Fibroblast of the aortic adventitia (primary cell): ENCODE data around the gene ST6GALNAC4. TPM values are rescaled to one million over a fixed set of nuclear protein-coding genes. Genes with fewer than 3 reads are reported as not detected.

ENCODE experiments used
- DNase-seq: peaks from one replicate; pipeline ENCODE4 v3.0.0-alpha.2; 2010; ENCODE audit warnings: low read depth
- H3K4me3 ChIP-seq: 2 replicates; pipeline ENCODE4 v1.5.1; 2011; ENCODE audit warnings: low read depth, mild to moderate bottlenecking, control low read depth, low read length, moderate library complexity
- total RNA-seq: library from RNA; depleted of rRNA; stranded (reverse); fragments of >200 nt; gene quantifications from 2 replicates; pipeline ENCODE4 v1.2.3, GENCODE V29; 2012; ENCODE audit warnings: low replicate concordance
- TF ChIP-seq, protein P1 (sequence below): IDR thresholded peaks from 2 replicates; pipeline ENCODE4 v1.5.1; 2011; ENCODE audit warnings: mild to moderate bottlenecking, low read length, control low read depth, inconsistent platforms; ENCODE audit not compliant: insufficient read depth

The ST6GALNAC4 gene
- total RNA-seq, 1 donor, result 37.1 TPM

DNA sequence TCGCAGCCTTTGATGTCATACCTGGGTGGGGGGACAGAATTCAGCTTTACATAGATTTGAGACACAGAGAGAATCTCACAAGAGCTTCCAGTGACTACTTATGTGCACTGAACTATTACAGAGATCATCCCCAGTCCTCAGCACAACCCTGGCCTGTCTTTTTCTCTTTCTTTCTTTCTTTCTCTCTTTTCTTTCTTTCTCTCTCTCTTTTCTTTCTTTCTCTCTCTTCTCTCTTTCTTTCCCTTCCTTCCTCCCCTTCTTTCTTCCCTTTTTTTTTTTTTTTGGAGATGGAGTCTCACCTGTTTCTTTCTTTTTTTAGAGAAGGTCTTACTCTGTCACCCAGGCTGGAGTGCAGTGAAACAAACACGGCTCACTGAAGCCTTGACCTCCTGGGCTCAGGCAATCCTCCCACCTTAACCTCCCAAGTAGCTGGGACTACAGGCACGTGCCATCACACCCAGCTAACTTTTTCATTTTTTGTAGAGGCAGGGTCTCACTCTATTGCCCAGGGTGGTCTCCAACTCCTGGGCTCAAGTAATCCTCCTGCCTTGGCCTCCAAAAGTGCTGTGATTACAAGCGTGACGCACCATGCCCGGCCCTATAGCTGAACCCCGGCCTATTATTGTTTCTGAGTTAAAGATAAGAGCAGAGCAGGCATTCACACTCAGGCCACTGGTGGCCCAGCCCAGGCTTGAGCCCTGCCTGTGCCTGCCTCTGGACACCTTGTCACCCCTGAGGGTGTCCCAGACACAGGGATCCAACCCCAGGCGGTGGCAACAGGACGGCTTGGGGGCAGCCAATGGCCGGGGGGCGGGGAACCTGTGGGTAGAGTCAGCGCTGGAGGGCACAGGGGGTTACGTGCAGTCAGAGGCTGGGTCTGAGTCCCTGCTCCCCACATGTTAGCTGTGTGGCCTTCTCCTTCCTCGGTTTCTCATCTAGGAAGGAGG, 9.4 kb upstream of the ST6GALNAC4 start:
- no peak overlapping the region for H3K4me3 ChIP-seq
- no peak for DNase-seq
- TF ChIP-seq, protein P1, sequence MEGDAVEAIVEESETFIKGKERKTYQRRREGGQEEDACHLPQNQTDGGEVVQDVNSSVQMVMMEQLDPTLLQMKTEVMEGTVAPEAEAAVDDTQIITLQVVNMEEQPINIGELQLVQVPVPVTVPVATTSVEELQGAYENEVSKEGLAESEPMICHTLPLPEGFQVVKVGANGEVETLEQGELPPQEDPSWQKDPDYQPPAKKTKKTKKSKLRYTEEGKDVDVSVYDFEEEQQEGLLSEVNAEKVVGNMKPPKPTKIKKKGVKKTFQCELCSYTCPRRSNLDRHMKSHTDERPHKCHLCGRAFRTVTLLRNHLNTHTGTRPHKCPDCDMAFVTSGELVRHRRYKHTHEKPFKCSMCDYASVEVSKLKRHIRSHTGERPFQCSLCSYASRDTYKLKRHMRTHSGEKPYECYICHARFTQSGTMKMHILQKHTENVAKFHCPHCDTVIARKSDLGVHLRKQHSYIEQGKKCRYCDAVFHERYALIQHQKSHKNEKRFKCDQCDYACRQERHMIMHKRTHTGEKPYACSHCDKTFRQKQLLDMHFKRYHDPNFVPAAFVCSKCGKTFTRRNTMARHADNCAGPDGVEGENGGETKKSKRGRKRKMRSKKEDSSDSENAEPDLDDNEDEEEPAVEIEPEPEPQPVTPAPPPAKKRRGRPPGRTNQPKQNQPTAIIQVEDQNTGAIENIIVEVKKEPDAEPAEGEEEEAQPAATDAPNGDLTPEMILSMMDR, result no peak

DNA sequence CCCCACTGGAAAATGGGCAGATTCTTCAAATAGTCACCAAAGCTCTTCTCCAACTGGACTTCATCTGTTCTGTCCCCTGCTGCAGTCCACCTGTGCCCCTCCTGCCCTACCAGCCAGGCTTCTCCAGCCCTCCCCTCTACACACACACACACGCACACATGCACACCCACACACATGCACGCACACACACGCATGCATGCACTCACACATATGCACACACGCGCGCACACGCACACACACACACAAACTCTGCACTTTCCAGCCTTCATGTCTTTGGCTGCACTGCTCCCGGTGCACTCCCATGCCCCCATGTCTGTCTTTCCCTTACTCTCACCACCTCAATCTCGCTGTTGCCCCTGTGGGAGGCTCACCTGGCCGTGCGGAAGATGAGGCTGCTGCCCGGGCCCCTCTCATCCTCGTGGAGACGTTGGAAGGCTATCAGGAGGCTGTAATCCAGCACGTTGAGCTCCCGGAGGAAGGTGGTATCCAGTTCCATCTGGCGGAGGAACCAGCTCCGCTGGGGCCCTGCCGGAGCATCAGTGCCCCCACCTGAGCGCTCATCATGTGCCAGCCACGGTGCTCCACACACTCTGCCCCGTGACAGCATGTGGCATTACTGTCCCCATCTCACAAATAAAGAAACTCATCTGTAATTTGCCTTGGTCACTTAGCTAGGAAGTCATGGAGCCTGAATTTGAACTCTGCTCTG, 8.0 kb upstream of the ST6GALNAC4 start:
- DNase-seq, result no peak
- no peak overlapping the region for H3K4me3 ChIP-seq
- TF ChIP-seq, protein P1, result no peak

DNA sequence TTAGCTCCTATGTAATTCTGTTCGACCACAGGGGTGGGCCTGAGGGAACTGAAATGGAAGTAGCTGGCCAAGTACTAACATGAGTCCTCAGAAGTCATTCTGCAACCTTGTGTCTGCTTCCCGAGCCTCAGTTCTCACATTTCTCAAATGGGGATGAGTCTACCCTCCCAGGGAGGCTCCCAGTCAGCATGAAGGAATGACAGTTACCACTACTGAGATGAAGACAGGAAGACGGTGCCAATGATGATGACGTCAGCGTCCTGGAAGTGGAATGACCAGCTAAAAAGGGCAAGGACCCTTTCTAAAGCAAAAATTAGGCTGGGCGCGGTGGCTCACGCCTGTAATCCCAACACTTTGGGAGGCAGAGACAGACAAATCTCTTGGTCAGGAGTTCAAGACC, 6.9 kb upstream of the ST6GALNAC4 start:
- TF ChIP-seq, protein P1, result no peak
- DNase-seq, result peak; percentile 87
- no peak overlapping the region for H3K4me3 ChIP-seq

DNA sequence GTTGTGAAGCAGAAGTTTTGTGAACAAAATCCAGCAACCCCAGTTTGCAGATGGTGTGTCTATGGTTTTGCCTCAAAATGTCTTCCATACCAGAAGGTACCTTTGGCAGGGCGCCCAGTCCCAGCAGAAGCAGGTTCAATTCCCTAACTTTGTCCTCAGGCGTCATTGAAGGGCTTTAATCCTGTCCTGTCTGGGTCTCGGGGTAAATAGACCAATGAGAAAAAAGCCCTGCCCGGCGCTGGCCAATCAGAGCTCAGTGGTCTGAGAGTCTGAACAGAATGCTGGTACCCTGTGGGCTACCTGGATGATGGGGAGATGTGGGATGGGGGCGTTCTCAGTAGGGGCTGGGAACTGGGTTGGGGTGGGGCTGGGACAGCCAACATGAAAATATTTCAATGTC, 6.2 kb upstream of the ST6GALNAC4 start:
- TF ChIP-seq, protein P1, result no peak

DNA sequence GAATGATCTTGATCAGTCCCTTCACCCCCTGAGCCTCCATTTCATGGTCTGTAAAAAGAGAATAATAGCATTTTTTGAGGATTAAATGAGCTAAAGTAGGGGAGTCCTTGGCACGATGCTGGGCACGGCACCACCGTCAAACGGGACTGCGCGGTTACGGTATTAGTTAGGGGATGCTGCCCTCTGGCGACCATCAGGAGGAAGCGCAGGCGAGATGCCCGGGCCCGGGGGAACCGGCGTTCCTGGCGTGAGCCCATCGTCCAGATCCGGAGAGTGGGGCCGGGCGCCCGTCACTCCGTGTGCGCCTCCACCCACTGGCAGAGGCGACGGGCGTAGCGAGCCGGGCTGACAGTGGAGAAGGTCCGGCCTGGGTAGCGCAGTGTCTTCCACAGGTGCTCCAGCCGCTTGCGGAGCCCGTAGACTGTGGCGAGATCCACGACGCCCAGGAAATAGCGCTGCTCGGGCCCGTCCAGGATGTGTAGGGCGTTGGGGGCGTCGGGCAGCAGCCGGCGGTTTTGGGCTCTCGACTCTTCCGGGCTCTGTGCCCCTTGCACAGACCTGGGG, 4.8 kb upstream of the ST6GALNAC4 start:
- peak overlapping the region; percentile 55 for H3K4me3 ChIP-seq
- TF ChIP-seq, protein P1, result peak; percentile 86
- peak; percentile 66 for DNase-seq

More for the DNA sequence above, 6.2 kb upstream of the ST6GALNAC4 start:
- no peak for DNase-seq
- H3K4me3 ChIP-seq, result no peak overlapping the region

DNA sequence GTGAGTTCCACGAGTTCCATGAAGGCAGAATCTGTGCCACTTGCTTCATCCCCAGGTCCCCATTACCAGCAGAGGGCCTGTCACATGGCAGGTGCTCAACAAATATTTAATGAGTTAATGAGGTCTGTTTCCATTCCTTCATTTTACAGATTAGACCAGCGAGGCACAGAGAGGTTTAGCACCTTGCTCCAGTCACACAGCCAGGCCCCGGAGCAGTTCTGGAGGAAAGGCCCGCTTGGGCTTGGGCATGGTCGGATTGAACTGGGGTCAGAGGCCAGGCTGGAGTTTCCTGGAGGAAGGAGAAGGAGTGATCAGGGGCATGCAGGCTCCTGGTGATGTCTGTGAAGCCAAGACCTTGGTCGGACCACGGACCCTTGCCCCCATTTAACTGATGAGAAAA, 4.0 kb upstream of the ST6GALNAC4 start:
- DNase-seq, result no peak
- TF ChIP-seq, protein P1, result no peak
- no peak overlapping the region for H3K4me3 ChIP-seq
